Stimulated activated CD4-positive, alpha-beta T cell treated with anti-CD3 and anti-CD28 coated beads, TNF-alpha, amount 100 ng/mL, for 48 hours (primary cell): Measurements from ENCODE around the gene RYR3.
A peak's percentile ranks its signal among the peaks of the same experiment; 100 is the strongest.

Experiments used
- DNase-seq, 3 donors: peaks; one replicate each; pipeline ENCODE4 v3.0.0-alpha.2; 2020; ENCODE audit warnings: low read depth in 3 of 3

RYR3 gene

GRCh38 chr15:33506781-33507296, 196.1 kb downstream of the RYR3 start:
- DNase-seq, result no peak

DNA sequence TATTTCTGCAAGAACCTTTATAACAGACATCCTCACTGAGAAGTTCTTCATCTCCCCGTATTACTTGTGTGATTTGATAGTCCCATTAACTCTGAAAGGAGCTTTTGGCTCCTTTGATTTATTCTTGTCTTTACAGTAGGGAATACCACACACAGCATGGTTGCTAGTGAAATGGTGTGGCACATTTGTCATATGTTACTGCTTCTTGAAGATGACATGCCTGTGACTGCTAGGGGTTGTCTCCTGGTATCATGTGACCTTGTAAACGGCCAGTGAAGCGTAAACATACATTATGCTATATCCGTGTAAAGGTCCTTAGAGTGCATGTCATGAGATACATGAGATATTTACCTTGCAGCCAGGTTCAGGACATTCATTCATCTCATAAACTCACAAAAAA, 197.9 kb downstream of the RYR3 start:
- no peak for DNase-seq

GRCh38 chr15:33515121-33515520, 204.4 kb downstream of the RYR3 start:
- DNase-seq, result no peak

- DNase-seq, result no peak
Measured at GRCh38 chr15:33516563-33516962, 205.8 kb downstream of the RYR3 start.

- no peak for DNase-seq
Measured at GRCh38 chr15:33517944-33518343, 207.2 kb downstream of the RYR3 start.

DNA sequence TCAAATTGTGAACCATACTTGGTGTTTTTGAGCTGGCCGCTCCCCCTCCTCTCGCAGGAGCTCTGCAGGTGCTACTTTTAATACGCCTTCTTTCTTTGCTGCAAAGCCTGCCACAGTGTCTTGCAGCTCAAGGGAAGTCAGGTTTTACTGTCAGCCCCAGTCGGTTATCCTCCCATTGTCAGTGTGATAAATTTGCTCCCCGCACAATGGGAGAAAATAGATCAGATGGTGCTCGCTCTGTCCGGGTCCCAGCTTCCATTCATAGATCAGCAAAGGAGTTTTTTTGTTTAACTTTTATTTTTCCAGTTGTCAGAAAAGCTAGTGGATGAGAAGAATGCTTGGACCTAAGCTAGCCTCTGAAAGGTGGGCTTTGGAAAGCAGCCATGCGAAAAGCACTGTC, 207.7 kb downstream of the RYR3 start:
- no peak for DNase-seq

- DNase-seq, result no peak
Measured at GRCh38 chr15:33524274-33524673, 213.5 kb downstream of the RYR3 start.

- DNase-seq, result no peak
Measured at GRCh38 chr15:33526532-33526931, 215.8 kb downstream of the RYR3 start.

DNA sequence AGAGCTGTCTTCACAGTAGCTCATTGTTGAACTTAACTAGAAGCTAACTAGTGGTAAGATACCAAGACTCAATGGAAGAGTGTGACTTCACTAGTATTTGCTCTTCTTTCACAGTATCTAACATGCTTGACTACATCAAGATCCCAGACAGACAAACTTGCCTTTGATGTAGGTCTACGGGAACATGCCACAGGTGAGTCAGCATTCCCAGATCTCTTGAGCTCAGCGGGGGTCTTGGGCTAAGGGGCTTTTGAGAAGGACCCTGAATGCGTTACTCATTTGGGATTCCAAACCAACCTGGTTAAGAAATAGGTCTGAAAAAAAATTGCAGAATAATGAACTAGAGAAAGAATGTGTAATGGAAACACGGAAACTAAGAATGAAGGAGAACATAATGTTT, 222.4 kb downstream of the RYR3 start:
- DNase-seq, result no peak

DNA sequence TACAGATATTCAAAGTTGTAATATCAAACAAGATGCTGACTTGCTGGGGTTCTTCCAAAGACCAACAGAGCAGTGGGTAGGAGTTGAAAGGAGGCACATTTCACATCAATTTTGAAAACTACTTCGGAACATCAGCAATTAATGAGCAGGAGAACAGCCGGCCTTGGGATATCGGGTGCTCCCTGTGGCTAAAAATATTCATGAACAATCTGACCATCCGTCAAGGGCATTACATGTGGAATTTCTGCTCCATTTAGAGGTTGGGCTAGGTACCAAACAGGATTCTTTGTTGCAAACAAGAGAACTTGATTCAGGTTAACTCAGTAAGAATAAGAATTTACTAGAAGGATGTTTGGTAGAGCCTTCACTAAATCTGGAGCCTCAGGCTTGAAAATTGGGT, 223.9 kb downstream of the RYR3 start:
- DNase-seq, result no peak

DNA sequence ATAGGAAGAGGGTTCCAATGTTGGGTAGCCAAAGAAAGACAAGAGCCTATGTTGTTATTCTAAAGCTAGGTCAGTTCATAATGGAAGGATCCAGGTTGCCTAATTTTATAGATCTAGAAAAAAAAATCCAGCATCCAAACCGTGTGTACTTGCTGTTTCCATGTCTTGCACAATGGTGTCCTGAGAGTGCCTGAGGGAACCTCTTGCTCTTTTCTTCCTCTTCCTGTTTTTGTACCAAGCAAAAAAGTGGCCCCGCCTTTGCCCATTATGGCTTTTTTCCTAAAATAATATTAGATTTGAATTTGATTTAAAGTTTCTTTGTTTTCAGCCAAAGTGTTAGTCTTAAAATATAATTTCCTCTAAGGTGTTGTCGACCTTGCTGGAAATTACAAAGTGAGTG, 224.4 kb downstream of the RYR3 start:
- no peak for DNase-seq

DNA sequence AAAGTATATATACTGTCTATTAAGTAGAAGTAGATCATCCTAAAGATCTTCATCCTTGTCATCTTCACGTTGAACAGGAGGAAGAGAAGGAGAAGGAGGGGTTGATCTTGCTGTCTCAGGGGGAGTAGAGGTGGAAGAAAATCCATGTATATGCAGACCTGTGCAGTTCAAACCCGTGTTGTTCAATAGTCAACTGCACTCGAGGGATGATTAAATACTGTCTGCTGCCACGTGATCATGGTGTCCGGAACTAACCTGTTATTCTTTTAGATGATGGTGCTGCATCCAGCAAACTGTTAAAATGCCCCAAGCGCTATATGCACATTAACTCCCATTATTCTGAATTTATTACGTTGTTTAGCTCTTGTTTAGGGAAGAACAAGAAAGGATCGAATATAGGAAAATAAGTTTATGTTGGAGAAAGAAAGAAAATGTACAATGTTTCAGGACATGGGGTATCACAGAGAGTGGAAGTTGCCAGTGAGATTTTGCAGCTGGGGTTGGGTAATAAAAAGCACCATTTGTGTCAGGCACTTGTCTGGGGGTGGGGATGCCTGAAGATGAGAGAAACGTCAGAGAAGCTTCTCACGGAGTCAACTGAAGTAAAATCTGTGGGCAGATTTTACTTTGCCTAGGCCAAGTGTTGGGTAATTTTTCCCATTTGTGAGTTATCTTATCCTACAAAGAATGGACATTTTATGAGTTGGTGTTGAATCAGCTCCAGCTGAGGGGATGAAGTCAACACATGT, 229.2 kb downstream of the RYR3 start:
- DNase-seq, result no peak

GRCh38 chr15:33543957-33544356, 233.2 kb downstream of the RYR3 start:
- no peak for DNase-seq

DNA sequence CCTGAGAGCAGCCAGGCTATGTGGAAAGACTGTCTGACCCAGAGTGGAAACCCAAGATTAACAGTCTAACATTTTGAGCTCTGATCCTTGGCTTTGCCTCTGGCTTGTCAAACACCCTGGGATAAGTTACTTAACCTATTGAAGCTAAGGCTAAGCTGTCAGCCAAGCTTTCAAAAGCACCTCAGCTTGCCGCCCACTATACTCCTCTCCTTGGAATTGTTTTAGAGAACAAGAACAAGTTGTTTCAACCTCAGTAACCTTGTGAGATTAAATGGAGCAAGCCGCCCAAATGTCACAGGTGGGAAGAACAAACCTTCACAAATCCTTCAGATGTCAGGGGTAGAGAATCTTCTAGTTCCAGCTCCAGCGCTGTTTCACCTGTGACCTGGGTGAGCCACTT, 235.1 kb downstream of the RYR3 start:
- no peak for DNase-seq

DNA sequence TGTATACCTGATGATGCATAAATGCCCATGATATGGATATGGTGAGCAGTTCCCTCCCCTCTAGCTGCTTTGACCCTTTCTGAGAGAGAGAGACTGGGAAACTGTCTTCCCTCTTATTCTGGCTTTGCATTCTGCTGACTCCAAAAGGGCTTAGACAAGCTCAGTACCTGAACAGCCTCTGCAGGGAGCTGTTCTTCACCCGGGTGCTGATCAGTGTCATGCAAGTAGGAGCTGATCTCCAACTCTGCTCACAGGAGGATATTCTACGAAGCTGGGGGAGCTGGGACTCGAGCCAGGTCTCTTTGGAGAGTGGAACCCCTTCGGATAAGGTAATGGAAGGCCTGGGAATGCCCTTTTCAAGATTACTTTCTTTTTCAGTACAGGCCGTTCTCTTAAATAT, 237.1 kb downstream of the RYR3 start:
- peak in 2 of 3 donors; percentile 1 to 16 for DNase-seq

DNA sequence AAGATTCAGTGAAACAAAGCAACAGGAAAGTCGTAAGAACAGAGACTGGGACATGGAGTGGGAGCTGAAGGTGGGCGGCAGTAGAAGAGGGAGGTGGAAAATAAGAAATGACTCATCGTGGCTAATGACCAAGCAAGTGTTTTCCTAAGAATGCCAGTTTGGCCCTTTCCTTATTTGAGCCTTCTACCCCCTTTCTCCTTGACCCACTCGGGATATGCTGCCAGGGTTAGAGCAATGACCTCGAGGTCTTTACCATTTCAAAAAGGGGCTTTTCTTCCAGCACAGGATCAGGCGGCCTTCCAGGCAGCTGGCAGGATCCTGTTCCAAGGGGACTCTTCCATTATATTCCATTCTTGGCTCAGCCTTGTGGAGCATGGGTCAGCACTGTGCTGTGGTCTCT, 241.1 kb downstream of the RYR3 start:
- no peak for DNase-seq

GRCh38 chr15:33553157-33553556, 242.4 kb downstream of the RYR3 start:
- no peak for DNase-seq

DNA sequence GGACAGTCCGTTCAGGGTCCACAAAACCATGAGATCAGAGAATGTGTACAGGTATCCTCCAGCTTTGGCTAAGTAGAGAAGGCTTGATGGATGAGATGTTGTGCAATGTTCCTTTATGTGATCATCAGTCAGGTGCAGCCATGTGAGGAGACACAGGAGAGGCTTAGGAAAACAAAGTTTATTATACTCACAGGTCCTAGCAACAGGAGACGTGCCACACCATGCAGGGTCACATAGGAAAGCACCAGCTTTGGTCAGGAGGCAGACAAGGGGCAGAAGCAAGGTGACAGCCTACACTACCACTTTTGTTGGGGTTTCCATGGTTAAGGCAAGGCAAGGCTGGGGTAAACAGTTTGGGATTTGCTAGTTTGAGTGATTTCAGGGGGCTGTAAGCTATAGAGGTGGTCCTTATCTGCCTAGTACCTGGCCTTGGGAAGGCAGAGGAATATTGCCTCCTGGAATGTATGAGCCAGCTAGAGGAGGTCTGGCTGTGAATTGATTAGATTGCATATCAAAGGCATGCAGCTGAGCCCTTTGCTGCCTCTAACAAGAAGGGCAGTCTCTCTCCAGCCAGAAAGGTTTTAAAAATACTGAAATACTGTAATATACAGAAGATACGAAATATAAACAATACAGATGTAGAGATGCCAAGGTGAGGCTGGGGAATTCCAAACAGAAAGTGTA, 248.6 kb downstream of the RYR3 start:
- DNase-seq, result no peak

- DNase-seq, result no peak
Measured at GRCh38 chr15:33561407-33561806, 250.6 kb downstream of the RYR3 start.

DNA sequence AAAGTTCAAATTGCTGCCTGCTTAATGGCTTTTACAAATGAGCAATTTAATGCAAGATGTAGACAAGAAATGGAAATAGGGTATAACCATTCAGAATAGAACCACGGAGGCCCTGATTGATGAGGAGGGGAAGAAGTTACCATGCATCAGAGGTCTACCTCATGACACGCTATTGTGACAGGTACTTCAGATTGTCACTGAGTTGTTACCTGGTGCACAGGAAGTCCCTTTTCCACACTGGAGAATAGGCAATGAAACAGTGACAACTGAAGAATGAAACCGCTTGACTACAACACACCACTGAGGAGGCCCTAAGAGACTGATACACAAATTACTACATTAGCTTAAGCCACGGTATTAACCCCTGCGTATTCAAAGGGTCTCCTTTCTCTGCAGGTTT, 251.2 kb downstream of the RYR3 start:
- DNase-seq, result no peak

- no peak for DNase-seq
Measured at GRCh38 chr15:33565094-33565493, 254.3 kb downstream of the RYR3 start.

- no peak for DNase-seq
Measured at GRCh38 chr15:33567652-33568051, 256.9 kb downstream of the RYR3 start.

DNA sequence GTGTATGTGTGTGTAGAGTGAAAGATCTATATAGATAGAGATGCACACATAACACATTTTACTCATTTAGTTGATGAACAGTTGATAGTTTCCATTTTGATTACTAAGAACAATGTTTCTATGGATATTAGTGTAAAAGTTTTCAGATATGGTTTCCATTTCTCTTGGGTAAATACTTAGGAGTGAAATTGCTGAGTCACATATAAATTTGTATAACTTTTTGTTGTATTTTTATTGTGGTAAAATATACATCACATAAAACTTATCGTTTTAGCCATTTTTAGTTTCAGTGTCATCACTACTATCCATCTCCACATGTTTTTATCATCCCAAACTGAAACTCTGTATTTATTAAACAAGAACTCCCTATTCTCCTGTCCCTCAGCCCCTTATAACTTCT, 258.3 kb downstream of the RYR3 start:
- DNase-seq, result no peak
